SK-N-SH (cell line): ENCODE measurements around the gene NHERF2. TPM values are rescaled to one million over a fixed set of nuclear protein-coding genes. Genes with fewer than 3 reads are reported as not detected.

Source experiments
- CTCF ChIA-PET: fragments of 300-600, 350-600 bp; formaldehyde crosslinking; extraction: SDS; loops from one replicate; lab custom pipeline; 2021; lab: Yijun Ruan, JAX
- POLR2A ChIA-PET: fragments of 350-600 bp; sonication (Branson Sonifier 250); formaldehyde crosslinking; extraction: SDS; loops from one replicate; lab custom pipeline; 2020; ENCODE audit warnings: antibody characterized with exemption, inconsistent platforms; lab: Yijun Ruan, JAX
- DNase-seq: peaks from one replicate; pipeline ENCODE4 v3.0.0; 2012
- H2AFZ ChIP-seq: fragments of 200-600 bp; sonication (generic); 2 replicates; pipeline ENCODE4 v1.8.1; 2016; ENCODE audit warnings: antibody characterized with exemption, mild to moderate bottlenecking, low read depth
- H3F3A ChIP-seq: fragments of 200-600 bp; sonication (generic); replicated peaks from 2 replicates; pipeline ENCODE3; 2016; ENCODE audit warnings: antibody characterized with exemption, mild to moderate bottlenecking; ENCODE audit not compliant: insufficient read depth
- H3K27ac ChIP-seq, 2 experiments: fragments of 200-500 bp in 1 of 2; fragments of 200-600 bp in 1 of 2; sonication (Bioruptor generic) in 1 of 2; sonication (generic), shearing (Covaris generic) in 1 of 2; 2 replicates each; pipeline versions ENCODE4 v1.5.1 to v1.6.1; 2014 to 2016; ENCODE audit warnings: low read depth in 2 of 2, inconsistent platforms in 1 of 2, low read length in 1 of 2, mild to moderate bottlenecking in 1 of 2, mixed read lengths in 1 of 2
- H3K27me3 ChIP-seq: fragments of 200-600 bp; sonication (generic), shearing (Covaris generic); 2 replicates; pipeline ENCODE4 v1.6.1; 2016; ENCODE audit warnings: mixed run types; ENCODE audit not compliant: insufficient read depth
- H3K36me3 ChIP-seq, 2 experiments: fragments of 200-500 bp in 1 of 2; fragments of 200-600 bp in 1 of 2; sonication (Bioruptor generic) in 1 of 2; sonication (generic) in 1 of 2; replicated peaks in 1 of 2; 2 replicates each; pipeline versions ENCODE3 to v1.5.1; 2014 to 2016; ENCODE audit warnings: low read length in 1 of 2, mild to moderate bottlenecking in 1 of 2; ENCODE audit not compliant: insufficient read depth in 2 of 2, control insufficient read depth in 1 of 2
- H3K4me1 ChIP-seq, 2 experiments: fragments of 200-500 bp in 1 of 2; fragments of 200-600 bp in 1 of 2; sonication (Bioruptor generic) in 1 of 2; sonication (generic), shearing (Covaris generic) in 1 of 2; 2 replicates each; pipeline versions ENCODE4 v1.5.1 to v1.6.1; 2014 to 2016; ENCODE audit warnings: low read depth in 1 of 2, low read length in 1 of 2, mixed run types in 1 of 2; ENCODE audit not compliant: insufficient read depth in 2 of 2, control insufficient read depth in 1 of 2
- H3K4me2 ChIP-seq: fragments of 200-600 bp; sonication (generic), shearing (Covaris generic); 2 replicates; pipeline ENCODE4 v1.6.1; 2017; ENCODE audit warnings: mixed run types
- H3K4me3 ChIP-seq, 2 experiments: fragments of 200-500 bp in 1 of 2; fragments of 200-600 bp in 1 of 2; sonication (Bioruptor generic) in 1 of 2; sonication (generic), shearing (Covaris generic) in 1 of 2; 2 replicates each; pipeline versions ENCODE4 v1.5.1 to v1.8.1; 2014 to 2016; ENCODE audit warnings: low read depth in 2 of 2, inconsistent platforms in 1 of 2, low read length in 1 of 2, mild to moderate bottlenecking in 1 of 2, mixed read lengths in 1 of 2, moderate library complexity in 1 of 2
- H3K79me2 ChIP-seq: fragments of 200-600 bp; sonication (generic); 2 replicates; pipeline ENCODE4 v1.8.1; 2017; ENCODE audit warnings: mild to moderate bottlenecking; ENCODE audit not compliant: insufficient read depth
- H3K9ac ChIP-seq: fragments of 200-600 bp; sonication (generic); 2 replicates; pipeline ENCODE4 v1.6.1; 2017; ENCODE audit warnings: mixed run types
- H3K9me2 ChIP-seq: fragments of 200-600 bp; sonication (generic); 2 replicates; pipeline ENCODE4 v1.6.1; 2017; ENCODE audit warnings: mixed run types
- H3K9me3 ChIP-seq: fragments of 200-600 bp; sonication (generic); 2 replicates; pipeline ENCODE4 v1.6.1; 2017; ENCODE audit warnings: mixed run types, mild to moderate bottlenecking, moderate library complexity
- H4K20me1 ChIP-seq: fragments of 200-600 bp; sonication (generic); 2 replicates; pipeline ENCODE4 v1.6.1; 2017; ENCODE audit warnings: mild to moderate bottlenecking, mixed run types; ENCODE audit not compliant: insufficient read depth
- WGBS: methylation state at CpG from one replicate; pipeline ENCODE4 v1.1.6; 2017; ENCODE audit warnings: low lambda C conversion rate; 5-methylcytosine and 5-hydroxymethylcytosine counted together
- polyA plus RNA-seq, 3 experiments: library from polyadenylated mRNA; depleted of rRNA; stranded (reverse); fragments of >200 nt; gene quantifications; 2 replicates each; pipeline ENCODE4 v1.2.3, GENCODE V29; 2012
- TF ChIP-seq, protein P1 (sequence below): fragments of 200-600 bp; sonication (generic); IDR thresholded peaks from 2 replicates; pipeline ENCODE4 v1.6.1; 2017; ENCODE audit warnings: antibody characterized with exemption, mild to moderate bottlenecking, moderate library complexity
- TF ChIP-seq, protein P2 (sequence below): IDR thresholded peaks from 2 replicates; pipeline ENCODE4 v1.4.0; 2012; ENCODE audit warnings: low read depth, borderline replicate concordance
- TF ChIP-seq, protein P3 (sequence below): IDR thresholded peaks from 2 replicates; pipeline ENCODE4 v1.6.1; 2012; ENCODE audit warnings: mild to moderate bottlenecking, low read depth, low read length, moderate library complexity

The NHERF2 gene
- polyA plus RNA-seq, 1 of the 3 experiments (the other 2 are of a cell fraction) = 53.8 TPM

DNA sequence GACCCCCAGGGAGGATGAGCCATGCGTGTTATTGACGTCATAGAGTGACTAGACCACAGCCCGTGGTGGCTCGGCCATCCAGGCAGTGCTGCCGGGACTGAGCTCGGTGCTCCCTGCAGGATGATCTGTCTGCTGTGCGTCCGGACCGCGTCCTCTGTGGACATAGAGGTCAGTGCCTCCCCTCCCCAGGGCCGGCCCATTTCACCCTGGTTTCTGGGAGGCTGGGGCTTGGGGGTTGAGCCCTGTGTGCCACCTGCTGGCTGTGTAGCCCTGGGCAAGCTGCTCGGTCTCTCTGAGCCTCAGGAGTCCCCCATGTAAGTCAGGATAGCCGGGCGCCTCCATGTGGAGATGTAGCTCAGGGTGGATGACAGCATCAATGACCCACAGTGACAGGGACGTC is 29.4 kb downstream of the NHERF2 start:
- H3F3A ChIP-seq = no peaks in the 10 kb centered on the region
- H3K27me3 ChIP-seq = no peaks in the 10 kb centered on the region
- no peaks in the 10 kb centered on the region for H4K20me1 ChIP-seq
- no peak overlapping the region for H3K4me2 ChIP-seq
- peaks cover 8% of the 10 kb centered on the region; the same call in 1 of the 2 replicates for H3K79me2 ChIP-seq
- WGBS = 83% methylated on average over 7 of the region's 15 CpGs
- no peaks in the 10 kb centered on the region for H3K9me2 ChIP-seq
- no peaks in the 10 kb centered on the region for H3K4me1 ChIP-seq
- H3K9me3 ChIP-seq = no peaks in the 10 kb centered on the region
- peaks cover 8 to 60% of the 10 kb centered on the region in 2 experiments for H3K36me3 ChIP-seq
- H3K27ac ChIP-seq = no peak overlapping the region
- TF ChIP-seq, protein P1, sequence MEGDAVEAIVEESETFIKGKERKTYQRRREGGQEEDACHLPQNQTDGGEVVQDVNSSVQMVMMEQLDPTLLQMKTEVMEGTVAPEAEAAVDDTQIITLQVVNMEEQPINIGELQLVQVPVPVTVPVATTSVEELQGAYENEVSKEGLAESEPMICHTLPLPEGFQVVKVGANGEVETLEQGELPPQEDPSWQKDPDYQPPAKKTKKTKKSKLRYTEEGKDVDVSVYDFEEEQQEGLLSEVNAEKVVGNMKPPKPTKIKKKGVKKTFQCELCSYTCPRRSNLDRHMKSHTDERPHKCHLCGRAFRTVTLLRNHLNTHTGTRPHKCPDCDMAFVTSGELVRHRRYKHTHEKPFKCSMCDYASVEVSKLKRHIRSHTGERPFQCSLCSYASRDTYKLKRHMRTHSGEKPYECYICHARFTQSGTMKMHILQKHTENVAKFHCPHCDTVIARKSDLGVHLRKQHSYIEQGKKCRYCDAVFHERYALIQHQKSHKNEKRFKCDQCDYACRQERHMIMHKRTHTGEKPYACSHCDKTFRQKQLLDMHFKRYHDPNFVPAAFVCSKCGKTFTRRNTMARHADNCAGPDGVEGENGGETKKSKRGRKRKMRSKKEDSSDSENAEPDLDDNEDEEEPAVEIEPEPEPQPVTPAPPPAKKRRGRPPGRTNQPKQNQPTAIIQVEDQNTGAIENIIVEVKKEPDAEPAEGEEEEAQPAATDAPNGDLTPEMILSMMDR = peak; percentile 25; the same call in 1 of the 2 replicates
- TF ChIP-seq, protein P2, sequence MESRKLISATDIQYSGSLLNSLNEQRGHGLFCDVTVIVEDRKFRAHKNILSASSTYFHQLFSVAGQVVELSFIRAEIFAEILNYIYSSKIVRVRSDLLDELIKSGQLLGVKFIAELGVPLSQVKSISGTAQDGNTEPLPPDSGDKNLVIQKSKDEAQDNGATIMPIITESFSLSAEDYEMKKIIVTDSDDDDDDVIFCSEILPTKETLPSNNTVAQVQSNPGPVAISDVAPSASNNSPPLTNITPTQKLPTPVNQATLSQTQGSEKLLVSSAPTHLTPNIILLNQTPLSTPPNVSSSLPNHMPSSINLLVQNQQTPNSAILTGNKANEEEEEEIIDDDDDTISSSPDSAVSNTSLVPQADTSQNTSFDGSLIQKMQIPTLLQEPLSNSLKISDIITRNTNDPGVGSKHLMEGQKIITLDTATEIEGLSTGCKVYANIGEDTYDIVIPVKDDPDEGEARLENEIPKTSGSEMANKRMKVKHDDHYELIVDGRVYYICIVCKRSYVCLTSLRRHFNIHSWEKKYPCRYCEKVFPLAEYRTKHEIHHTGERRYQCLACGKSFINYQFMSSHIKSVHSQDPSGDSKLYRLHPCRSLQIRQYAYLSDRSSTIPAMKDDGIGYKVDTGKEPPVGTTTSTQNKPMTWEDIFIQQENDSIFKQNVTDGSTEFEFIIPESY = no peak
- POLR2A ChIA-PET = interaction anchor here (0.6 kb wide), 1 partner anchor 132 kb away, joined by 3 read pairs; no protein-coding TSS in a partner anchor
- CTCF ChIA-PET = interaction anchor here (1.2 to 2.3 kb wide), 4 partner anchors 10 to 84 kb away, joined by 3 to 8 read pairs (median 5); no protein-coding TSS in a partner anchor
- no peak overlapping the region for H2AFZ ChIP-seq
- H3K4me3 ChIP-seq = no peak overlapping the region
- no peak overlapping the region for H3K9ac ChIP-seq
- DNase-seq = no peak

DNA sequence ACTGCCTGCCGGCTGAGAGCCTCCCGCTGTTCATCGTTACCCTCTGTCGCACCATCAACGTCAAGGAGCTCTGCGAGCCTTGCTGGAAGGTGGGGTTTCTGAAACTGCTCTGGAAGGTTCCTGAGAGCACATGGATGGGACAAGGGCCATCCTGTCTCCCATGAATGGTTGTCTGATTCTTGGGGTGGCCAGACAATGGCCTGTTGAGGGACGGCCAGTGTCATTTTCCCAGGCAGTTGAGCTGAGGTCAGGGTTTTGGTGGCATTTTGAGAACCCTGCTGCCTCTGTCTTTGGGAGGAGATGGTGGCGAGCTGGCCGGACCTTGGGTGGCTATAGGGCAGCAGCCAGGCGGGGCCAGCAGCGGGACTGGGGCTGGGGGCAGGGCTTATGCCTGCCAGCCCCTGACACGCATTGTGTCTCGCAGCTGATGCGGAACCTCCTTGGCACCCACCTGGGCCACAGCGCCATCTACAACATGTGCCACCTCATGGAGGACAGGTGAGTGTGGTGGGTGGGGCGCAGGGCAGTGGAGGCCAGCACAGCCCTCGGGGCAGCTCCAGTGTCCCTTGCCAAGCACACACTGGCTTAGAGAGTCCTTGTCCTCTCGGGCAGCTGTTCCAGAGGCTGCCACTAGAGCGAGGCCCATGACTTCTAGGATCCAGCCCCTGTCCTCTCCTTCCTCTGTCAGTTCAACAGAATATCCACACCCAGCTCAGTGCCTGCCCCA is 30.1 kb downstream of the NHERF2 start:
- POLR2A ChIA-PET = interaction anchor here (1.2 kb wide), 2 partner anchors 10 to 98 kb away, joined by 3 to 5 read pairs; partner anchors contain the start of gene TRAF7
- Histone ChIP-seq H3K27me3 (no peaks in the 10 kb centered on the region), H3K4me1 (no peaks in the 10 kb centered on the region), H3K4me2 (no peak overlapping the region), H4K20me1 (no peaks in the 10 kb centered on the region), H3K36me3 (peaks cover 2 to 64% of the 10 kb centered on the region in 2 experiments), H3K27ac (no peak overlapping the region), H3K4me3 (no peak overlapping the region), H3K79me2 (peaks cover 2% of the 10 kb centered on the region; the same call in 1 of the 2 replicates)
- CTCF ChIA-PET = interaction anchor here (0.6 to 2.3 kb wide), 8 partner anchors 10 to 698 kb away, joined by 3 to 8 read pairs (median 4); no protein-coding TSS in a partner anchor
- no peak for DNase-seq
- TF ChIP-seq, protein P1 = peak; percentile 23; the same call in 1 of the 2 replicates
- TF ChIP-seq, protein P3, sequence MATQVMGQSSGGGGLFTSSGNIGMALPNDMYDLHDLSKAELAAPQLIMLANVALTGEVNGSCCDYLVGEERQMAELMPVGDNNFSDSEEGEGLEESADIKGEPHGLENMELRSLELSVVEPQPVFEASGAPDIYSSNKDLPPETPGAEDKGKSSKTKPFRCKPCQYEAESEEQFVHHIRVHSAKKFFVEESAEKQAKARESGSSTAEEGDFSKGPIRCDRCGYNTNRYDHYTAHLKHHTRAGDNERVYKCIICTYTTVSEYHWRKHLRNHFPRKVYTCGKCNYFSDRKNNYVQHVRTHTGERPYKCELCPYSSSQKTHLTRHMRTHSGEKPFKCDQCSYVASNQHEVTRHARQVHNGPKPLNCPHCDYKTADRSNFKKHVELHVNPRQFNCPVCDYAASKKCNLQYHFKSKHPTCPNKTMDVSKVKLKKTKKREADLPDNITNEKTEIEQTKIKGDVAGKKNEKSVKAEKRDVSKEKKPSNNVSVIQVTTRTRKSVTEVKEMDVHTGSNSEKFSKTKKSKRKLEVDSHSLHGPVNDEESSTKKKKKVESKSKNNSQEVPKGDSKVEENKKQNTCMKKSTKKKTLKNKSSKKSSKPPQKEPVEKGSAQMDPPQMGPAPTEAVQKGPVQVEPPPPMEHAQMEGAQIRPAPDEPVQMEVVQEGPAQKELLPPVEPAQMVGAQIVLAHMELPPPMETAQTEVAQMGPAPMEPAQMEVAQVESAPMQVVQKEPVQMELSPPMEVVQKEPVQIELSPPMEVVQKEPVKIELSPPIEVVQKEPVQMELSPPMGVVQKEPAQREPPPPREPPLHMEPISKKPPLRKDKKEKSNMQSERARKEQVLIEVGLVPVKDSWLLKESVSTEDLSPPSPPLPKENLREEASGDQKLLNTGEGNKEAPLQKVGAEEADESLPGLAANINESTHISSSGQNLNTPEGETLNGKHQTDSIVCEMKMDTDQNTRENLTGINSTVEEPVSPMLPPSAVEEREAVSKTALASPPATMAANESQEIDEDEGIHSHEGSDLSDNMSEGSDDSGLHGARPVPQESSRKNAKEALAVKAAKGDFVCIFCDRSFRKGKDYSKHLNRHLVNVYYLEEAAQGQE = no peak
- TF ChIP-seq, all 33 proteins: peak for 1
- H3F3A ChIP-seq = no peaks in the 10 kb centered on the region
- no peaks in the 10 kb centered on the region for H3K9me3 ChIP-seq
- 100% methylated on average over 4 of the region's 19 CpGs for WGBS
- no peaks in the 10 kb centered on the region for H3K9me2 ChIP-seq
- H3K9ac ChIP-seq = no peak overlapping the region
- no peak overlapping the region for H2AFZ ChIP-seq
